HepG2 (cell line): Measurements from ENCODE around the gene MXRA8.

ENCODE experiments used
- EP300 ChIP-seq, 3 experiments: sonication (generic) in 1 of 3; formaldehyde crosslinking in 1 of 3; IDR thresholded peaks; 2 replicates each; pipeline versions ENCODE4 v1.5.1 to v1.6.1; 2011 to 2020; ENCODE audit warnings: low read depth in 2 of 3, low read length in 2 of 3, borderline replicate concordance in 1 of 3, improper control_type of control experiment in 1 of 3, mild to moderate bottlenecking in 1 of 3, missing genetic modification reagents in 1 of 3, moderate library complexity in 1 of 3
- POLR2A ChIP-seq, 2 experiments: IDR thresholded peaks; 2 replicates each; pipeline ENCODE4 v1.6.1; 2011; ENCODE audit warnings: low read depth in 2 of 2, low read length in 2 of 2, mild to moderate bottlenecking in 1 of 2, moderate library complexity in 1 of 2; ENCODE audit not compliant: insufficient read depth in 1 of 2
- TAF1 ChIP-seq: sonication (generic); formaldehyde crosslinking; IDR thresholded peaks from 2 replicates; pipeline ENCODE4 v1.4.0; 2020; ENCODE audit warnings: missing genetic modification reagents

DNA sequence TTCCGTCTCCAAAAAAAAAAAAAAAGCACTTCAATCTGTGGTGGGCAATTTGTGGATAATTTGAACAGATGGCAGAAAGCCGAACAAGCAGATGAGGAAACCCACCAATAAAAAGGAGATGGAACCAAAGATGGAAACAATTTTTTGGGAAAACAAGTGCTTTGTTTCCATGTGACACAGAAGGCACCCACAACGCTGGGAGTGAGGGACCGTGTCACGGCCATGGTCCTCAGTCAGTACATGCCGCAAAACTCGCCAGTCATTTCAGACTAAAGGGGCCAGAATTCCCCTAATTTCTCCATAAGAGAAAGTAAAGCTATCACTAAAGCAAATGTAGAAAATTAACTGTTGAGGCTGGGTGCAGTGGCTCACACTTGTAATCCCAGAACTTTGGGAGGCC, 35.8 kb upstream of the MXRA8 start:
- TF ChIP-seq POLR2A (IDR thresholded peaks at IDR 0.05; ENCODE audit: insufficient read depth in 1 of 2, low read depth in 2 of 2, low read length in 2 of 2), result no peak
- no peak for TF ChIP-seq EP300 (IDR thresholded peaks at IDR 0.05; ENCODE audit: low read depth in 2 of 2, low read length in 2 of 2)
- TF ChIP-seq EP300 (CRISPR knock-in tag; IDR thresholded peaks at IDR 0.05; ENCODE audit: borderline replicate concordance), result no peak
- TF ChIP-seq TAF1 (CRISPR knock-in tag), result no peak
